ENCODE measurements around the gene ZNF132.
"Not testable (repeated sequence)": the region's sequence is repeated elsewhere in the genome, so short reads cannot be mapped to it uniquely, and the experiment has no call there.

Gene ZNF132

DNA sequence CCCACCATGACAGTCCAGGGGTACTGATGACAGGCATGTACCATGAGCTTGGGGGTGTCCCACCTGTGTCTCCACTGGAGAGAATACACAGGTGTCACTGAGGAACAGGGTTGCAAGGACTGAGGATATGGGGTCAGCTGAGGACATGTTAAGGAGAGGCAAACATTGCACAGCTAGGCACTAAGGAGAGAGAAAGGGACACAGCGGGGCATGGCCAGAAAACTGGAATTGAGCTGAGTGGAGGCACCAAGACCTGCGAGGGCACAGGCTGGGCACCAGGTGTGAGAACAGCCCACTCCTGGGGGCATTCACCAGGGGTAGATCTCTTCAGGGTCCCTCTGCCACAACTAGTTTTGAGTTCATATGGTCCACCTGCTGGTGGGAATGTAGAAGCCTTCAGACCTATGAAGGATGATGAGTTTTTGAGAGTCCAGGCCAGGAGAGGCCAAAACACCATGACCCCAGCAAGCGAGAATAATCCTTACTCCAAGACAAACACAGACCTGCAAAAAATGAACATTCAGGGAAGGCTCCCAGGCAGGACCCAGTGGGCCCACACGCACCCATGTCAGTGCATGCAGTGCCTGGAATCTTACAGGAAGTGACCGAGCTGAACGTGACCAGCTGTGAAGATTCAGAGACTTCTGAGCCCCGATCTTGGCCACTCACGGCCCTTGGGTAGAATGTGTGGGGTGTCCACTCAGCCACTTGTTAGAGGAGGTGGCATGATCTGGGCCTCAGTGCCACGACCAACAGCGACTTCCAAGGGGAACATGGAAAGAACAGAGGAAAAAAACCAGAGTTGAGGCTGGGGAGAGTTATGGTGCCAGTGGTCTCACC is 32.9 kb downstream of the ZNF132 start:
- no peak for DNase-seq

DNA sequence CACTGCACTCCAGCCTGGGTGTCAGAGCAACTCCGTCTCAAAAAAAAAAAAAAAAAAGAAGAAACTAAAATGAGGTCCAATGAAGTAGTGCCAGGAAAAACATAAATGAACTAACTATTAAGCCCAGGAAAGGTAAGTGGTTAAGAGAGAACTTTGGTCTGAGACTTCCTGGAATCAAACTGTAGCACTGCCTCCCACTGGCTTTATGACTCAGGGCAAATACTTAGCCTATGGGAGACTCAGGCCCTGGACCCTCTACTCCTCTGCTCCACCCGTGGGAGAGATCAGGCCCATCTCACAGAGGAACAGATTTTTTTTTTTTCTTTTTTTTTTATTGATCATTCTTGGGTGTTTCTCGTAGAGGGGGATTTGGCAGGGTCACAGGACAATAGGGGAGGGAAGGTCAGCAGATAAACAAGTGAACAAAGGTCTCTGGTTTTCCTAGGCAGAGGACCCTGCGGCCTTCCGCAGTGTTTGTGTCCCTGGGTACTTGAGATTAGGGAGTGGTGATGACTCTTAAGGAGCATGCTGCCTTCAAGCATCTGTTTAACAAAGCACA is 36.0 kb downstream of the ZNF132 start:
- not testable (repeated sequence) for DNase-seq

DNA sequence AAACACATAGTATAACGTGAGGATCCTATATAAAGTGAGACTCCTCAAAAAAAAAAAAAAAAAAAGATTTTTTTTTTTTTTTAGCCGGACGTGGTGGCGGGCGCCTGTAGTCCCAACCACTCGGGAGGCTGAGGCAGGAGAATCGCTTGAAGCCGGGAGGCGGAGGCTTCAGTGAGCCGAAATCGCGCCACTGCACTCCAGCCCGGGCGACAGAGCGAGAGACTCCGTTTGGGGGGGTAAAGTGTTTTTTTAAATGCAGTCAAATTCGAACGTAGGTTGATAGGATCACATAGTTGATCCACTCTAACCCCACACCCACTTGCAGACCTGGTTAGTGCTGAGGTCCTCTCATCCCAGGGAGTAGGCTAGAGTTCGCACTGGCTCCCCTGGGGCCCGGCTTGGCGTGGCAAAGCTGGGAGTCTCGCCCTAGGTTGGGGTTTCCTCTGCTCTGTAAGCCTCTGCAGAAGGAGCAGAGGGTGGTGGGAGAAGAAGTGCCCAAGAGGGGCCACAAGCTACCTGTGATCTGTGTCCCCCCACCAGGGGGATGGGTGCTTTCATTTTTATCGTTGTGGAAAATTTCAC is 38.0 kb downstream of the ZNF132 start:
- DNase-seq, result no peak

DNA sequence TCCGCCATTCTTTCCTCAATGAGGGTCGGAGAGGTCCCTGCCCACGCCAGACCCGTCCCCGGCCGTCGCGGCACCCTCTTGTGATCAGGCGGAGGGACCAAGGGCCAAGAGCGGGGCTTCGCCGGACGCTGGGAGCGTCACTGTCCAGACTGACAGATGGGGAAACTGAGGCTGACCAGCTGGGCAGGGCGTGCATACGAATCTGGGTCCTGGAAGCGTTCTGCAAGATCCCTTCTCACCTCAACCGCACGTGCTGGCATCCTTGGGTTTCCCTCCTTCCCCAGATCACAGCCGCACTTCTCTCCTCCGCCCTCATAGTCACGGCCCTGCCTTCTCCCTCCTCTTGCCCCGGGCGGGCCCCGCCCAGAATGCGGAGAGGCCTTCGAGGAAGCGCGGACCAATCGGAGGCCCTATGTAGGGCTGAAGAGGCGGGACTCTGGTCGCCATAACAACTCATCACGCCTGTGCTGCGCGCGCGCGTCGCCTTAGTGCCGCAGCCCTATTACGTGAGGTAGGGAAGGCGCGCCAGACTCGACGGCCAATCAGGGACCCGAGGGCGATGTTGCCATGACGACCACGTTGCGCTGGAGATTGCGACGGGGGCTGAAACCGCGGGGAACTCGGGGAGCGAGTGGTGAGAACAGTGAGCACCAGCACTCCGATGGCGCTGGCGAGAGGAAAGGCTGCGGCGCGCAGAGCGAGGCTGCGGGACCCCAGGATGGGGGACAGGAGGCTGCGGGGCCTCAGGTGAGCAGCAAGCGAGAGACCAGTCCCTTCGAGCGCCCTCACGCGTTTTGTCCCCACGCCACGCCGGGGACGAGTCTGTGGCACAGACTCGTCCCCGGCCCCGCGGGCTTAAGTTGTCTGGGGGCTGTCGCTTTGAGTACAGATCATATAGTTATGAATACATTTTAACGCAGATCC is 38.8 kb downstream of the ZNF132 start:
- DNase-seq, result peak; percentile 100

DNA sequence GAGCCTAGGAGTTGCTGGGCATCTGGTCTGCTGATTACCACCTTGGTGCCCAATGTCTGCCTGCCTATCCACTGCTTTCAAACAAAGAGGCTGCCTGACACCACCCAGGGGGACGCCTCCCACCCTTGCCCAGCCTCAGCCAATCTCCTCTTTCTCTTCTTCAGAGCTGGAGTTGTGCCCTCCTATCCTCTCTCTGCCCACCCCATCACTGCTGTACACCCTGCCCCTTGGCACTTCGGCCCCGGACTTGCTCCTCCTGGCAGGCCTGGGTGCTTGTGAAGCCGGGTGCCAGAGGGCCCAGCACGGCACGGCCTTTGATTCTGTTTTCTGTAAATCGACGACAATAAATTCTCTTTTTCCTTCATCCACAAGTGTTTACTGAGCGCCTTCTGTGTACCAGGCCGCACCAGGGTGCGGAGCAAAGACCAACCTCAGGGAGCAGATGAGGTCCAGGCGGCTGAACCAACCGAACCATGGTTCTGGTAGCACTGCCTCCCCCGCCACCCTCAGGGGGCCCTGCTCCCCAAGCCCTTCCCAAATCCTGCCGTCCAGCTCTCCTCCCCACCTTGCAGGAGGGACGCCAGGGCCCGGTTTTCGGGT is 39.5 kb downstream of the ZNF132 start:
- no peak for DNase-seq

DNA sequence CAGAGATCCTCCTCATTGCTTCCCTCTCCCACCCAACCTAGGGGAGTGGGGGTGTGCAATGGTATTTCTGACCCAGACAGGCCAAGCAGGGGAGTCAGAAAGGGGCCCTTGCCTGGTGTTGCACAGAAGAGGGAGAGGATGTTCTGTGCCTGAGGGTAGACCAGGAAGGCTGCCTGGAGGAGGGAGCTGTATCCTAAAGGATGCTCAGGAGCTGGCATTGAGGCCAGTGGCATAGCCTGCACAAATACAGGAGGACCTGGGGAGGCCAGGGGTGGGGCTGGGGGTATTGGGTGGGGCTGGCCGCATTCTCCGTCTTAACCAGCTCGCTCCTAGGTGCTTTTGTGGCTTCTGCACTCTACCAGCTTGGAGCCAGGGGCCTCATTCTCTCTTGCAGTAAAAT is 40.0 kb downstream of the ZNF132 start:
- DNase-seq, result no peak

DNA sequence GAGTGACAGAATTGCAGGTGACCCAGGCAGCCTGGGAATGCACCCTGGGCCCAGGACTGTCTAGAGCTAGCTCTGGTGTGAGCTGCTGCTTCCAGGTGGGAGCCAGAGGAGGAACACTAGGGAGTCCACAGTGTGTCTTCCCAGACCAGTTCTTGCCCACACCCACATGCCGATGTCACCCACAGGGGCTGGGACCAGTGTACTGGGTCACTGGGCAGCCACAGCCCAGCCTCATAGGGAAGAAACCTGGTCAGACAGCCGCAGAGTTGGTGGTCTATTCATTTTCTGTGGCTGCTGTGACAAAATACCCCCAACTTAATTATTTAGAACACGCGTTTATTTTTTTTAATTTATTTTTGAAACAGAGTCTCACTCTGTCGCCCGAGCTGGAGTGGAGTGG is 41.4 kb downstream of the ZNF132 start:
- no peak for DNase-seq

DNA sequence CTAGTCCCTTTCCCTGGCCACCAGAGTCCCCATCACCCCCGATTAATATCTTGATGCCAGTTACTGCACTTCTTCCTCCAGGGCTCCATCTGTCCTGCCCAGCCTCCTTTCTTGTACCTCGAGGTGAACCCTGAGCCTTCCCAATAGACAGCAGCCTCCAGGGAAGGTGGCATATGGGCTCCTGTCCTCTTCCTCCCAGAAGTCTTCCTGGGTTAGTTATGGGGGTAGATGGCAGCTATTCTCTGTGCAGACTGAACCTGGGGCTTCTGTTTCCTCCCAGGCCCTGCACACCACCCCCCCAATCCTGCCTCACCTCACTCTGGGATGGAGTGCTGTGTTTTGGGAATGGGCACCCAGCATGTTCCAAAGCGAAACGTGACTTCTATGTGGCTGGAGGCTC is 41.9 kb downstream of the ZNF132 start:
- no peak for DNase-seq

DNA sequence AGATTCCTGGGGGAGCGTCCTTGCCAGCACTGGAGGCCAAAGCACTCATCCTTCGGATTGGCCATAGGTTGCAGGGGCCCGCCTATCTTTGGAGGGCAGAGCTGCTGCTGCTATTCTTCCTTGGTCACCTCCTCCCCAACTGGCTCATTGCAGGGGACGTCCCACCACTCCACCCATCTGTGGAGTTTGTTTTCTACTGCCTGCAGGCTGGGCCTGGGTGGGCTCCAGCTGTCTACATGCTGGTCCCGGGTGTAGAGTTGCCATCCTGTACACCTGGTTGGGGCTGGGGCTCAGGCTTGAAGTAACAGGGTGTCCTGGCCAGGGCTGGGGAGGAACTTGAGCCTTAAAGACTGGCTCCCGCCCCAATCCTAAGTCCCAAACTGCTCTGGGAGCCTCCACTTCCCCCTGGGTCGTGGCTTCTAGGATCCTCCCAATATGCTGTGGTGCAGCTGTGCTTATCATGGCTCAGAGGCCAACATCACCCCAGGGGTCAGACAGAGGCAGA is 42.4 kb downstream of the ZNF132 start:
- DNase-seq, result no peak

DNA sequence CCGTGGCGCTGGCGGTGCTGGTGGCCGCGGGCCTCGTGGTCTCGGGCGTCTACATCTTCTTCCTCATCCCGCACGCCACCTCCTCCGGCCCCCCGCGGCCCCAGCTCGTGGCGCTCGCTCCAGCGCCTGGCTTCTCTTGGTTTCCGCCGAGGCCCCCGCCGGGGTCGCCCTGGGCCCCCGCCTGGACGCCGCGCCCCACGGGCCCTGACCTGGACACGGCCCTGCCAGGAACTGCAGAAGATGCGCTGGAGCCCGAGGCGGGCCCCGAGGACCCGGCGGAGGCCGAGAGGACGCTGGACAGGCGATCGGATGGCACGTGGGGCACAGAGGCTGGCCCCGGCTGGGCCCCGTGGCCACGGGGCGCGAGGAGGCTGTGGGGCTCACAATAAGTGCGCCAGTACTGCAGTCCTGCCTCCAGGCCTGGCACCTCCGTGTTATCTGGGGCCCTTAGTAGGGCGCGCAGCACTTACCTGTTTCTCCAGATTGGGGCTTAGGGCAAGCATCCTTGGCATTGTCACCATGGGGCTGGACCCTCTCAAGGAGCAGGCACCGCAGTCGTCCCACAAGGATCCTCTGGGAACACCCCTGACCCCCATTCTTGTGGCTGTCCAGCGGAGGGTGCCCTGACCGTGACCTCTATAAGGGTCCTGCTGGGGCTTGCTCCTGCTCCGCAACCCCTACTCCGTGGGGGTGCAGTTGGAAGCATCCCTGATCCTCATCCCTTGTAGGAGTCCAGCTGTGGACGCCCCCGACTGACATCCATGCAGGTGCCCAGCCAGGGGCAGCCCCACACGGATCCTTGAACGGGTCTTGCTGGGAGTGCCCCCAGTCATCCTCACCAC is 43.0 kb downstream of the ZNF132 start:
- DNase-seq, result no peak

DNA sequence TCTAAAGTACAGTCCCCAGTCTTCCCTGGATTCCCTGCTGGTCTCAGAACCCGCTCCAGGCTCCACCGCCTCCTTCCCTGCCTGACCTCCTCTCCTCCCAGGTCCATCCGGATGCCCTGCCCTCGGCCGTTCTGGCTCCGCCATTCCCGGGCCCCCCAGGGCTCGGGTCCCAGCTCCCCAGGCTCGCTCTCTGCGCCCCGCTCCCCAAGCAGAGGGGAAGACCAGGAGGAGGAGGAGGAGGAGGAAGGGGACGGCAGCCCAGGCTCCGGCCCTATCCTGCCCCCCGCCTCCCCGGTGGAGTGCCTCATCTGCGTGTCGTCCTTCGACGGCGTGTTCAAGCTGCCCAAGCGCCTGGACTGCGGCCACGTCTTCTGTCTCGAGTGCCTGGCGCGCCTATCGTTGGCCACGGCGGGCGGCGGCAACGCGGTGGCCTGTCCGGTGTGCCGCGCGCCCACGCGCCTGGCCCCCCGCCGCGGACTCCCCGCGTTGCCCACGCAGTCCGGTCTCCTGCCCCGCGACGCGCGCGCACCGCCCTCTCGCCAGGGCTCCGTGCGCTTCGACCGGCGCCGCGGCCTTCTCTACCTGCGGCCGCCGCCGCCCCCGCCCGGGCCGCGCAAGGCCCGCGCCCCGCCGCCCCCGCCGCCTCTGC is 43.9 kb downstream of the ZNF132 start:
- no peak for DNase-seq

DNA sequence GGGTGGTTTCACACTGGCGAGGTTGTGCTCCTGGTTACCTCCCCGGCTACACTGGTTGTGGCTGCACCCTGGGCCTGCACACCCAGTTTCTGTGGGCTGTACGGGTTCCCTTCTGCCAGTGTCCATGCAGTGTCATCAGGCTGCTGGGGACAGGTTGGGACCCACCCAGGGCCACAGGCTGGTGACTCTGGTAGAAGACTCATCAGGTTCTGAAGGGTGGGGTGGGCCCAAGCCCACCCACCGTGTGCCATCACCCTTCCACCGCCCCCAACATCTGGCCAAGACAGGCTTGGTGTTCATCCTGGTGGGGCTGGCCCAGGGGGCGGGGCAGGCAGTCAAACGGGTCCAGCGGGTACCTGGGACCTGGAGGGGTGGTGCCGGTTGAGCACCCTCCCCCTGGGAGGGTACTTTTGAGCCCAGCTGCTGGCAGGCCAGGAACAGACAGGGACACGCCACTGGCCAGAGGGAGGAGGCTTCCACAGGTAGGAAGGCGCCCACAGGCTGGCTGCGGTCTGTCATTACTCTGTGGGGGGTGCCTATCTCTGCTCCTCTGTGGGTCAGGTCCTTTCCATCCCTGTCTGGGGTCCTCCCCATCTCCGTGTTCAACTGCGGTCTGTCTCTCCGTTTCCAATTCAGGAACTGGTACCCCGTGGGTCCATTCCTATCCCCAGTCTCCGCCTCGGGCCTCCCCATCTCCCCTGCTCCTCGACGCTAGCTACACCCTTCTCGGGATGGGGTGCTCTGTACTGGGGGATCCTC is 44.6 kb downstream of the ZNF132 start, which contains the start of gene RNF225:
RNF225 (plus strand) TSS at position 437 of the 759 bp plus-strand sequence. CDS start 434 bp downstream, outside the sequence.
- DNase-seq, result no peak

DNA sequence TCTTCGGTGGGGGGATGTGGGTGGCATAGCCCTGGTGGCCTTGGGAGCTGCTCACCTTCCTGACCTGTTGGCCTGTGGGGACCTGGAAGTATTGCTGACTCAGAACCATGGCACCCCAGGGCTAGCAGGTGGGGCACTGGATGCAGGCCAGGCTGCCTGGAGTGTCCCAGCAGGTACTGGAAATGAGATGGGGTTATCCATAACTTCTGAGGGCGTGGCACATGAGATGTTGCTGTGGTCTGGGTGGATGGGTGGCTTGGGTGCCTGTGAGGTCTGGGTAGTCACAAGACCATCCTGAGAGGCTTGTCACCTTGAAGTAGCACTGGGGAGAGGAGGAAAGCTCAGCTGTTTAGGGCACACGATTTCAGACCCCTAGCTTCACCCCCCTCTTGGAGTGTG is 45.1 kb downstream of the ZNF132 start:
- DNase-seq, result no peak

DNA sequence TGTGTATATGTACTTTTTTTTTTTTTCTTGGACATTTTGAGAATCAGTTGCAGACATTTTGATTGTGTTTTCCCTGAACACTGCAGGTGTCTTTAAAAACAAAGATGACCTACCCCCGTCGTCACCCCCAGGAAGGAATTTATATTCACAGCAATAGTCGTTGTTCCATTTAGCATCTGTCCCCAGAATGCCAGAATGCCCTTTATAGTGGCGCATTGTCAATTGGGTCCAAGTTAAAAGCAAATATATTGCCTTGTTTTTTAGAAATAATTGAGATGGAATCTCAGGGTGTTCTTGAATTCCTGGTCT is 46.3 kb downstream of the ZNF132 start:
- no peak for DNase-seq

DNA sequence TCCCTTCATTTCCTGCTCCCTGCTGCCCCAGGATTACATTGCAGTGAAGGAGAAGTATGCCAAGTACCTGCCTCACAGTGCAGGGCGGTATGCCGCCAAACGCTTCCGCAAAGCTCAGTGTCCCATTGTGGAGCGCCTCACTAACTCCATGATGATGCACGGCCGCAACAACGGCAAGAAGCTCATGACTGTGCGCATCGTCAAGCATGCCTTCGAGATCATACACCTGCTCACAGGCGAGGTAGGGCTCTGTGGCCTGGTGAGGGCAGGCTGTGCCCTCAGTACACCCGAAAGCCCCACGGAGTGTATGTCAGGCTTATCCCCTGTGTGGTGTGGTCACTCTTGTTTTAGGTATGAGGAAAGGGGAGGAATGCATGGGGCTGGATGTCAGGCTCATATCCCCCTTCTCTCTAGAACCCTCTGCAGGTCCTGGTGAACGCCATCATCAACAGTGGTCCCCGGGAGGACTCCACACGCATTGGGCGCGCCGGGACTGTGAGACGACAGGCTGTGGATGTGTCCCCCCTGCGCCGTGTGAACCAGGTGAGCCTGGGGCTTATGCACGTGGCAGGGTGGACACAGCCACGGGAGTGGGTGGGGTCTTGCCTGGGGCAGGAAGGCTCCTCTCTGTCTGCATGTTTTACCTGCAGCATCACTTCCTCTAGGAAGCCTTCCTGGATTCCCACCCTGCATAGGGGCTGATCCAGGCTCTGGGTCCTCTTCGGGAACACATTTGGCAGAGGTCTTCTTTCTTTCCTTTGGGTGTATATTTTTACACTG is 46.8 kb downstream of the ZNF132 start:
- no peak for DNase-seq

DNA sequence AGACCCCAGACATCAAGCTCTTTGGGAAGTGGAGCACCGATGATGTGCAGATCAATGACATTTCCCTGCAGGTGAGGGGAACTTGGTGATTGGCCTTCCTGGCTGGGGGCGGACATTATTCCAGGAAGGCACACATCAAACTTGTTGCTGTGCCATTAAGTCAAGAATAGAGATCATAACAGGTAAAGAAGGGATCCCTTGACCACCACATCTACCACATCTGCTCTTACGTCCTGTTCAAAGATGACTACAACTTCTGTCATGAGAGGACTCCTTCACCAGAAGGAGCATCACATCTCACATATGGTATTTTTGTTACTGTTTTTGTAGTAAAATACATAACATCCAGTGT is 51.8 kb downstream of the ZNF132 start:
- no peak for DNase-seq

DNA sequence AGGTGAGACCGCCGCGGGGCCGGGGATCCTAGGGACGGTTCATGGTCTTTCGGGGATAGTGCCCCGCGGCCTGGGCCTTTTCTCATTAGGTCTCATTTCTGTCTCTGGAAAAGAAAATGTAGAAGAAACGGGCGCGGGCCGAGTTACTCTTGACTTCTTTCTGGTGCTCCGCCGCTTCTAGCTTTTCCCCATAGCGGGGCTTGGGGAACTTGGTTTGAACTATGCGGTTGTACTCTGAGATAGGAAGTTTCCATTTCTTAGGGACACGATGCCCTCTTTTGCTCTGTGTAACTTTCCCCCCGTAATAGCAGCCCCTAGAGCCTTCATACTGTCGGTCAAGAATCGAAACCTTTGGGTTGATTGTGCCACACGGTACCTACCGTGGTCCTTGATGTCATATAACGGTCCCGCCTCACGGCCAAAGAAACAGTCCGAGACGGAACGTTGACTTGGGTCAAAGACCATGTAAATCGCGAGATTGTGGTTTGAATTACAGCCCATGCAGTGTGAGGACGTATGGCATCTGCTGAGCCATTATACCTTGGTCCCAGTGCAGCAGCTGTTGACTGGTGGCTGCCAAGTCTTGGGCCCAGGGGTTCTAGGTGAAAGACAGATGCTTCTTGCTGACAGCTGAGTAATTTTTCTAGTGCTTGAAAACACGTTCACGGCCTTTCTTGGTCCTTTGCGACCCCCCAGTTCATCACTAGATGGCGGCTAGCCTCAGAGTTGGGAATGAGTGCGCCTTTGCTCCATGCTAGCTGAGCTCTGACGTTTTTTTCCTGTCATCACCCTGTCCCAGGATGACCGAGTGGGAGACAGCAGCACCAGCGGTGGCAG is 52.4 kb downstream of the ZNF132 start:
- DNase-seq, result no peak

DNA sequence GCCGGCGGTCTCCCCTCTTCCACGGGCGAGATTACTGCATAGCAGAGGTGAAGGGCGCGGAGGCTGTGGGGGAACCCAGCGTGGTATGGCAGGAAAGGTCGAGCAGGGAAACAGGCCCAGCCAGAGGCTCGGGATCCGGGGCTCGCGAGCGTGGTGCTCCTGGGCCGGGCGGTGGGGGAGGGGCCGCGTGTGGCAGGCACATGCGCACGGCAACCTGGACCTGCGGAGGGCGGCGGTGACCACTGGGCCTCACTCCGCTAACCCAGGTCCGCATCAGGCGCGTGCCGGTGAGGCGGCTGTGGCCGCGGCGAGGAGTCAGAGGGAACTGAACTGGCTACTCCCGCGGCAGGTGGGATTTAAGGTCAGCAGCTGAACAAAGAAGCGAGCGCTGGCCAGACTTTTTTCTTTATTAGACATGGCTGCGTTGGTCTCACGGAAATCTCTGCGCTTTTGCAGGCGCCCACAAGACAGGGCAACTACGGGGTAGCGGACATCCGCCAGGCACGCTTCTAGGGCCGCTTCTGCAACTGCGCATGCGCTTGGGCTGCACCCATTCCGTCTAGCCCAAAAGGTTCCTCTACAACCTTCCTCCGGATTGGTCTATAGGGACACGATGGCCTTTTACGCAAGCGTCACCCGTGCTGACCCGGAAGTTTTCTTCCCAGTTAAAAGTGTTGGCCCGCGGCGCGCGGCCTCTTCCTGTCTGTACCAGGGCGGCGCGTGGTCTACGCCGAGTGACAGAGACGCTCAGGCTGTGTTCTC is 53.2 kb downstream of the ZNF132 start, which contains the start of gene RPS5:
RPS5 (plus strand) TSS at position 694 of the 762 bp plus-strand sequence. CDS start 869 bp downstream, outside the sequence.
- DNase-seq, result peak; percentile 99
